Measurements from ENCODE around the gene GPR75.
"Not testable (repeated sequence)": the region's sequence is repeated elsewhere in the genome, so short reads cannot be mapped to it uniquely, and the experiment has no call there.

Gene GPR75

GRCh38 chr2:53848062-53848461 lies 11.7 kb downstream of the GPR75 start:
- no CpG with 5 or more reads among the region's 2 CpGs for WGBS (ENCODE audit: extremely low coverage, insufficient coverage, insufficient read length)
- H3K9me3 ChIP-seq (ENCODE audit: insufficient read depth, low read depth, low read length): no peaks in the 10 kb centered on the region

GRCh38 chr2:53843595-53843994 lies 16.2 kb downstream of the GPR75 start:
- no peak overlapping the region for H2BK5ac ChIP-seq (ENCODE audit: low read depth, low read length, poor library complexity)
- no peak overlapping the region for H3K14ac ChIP-seq (ENCODE audit: low read length)
- no peak overlapping the region for H4K91ac ChIP-seq (ENCODE audit: low read depth, low read length)
- no peak overlapping the region for H2BK120ac ChIP-seq (ENCODE audit: insufficient read depth, low read length, poor library complexity)
- H3K27ac ChIP-seq (ENCODE audit: low read depth, low read length): no peak overlapping the region
- no peaks in the 10 kb centered on the region for H3K79me1 ChIP-seq (ENCODE audit: low read length)
- peaks cover 0 to 3% of the 10 kb centered on the region in 2 experiments for H3K36me3 ChIP-seq (ENCODE audit: control insufficient read depth in 1 of 2, insufficient read depth in 2 of 2, low read length in 2 of 2)
- H4K12ac ChIP-seq (ENCODE audit: low read depth, low read length): no peak overlapping the region
- no peaks in the 10 kb centered on the region for H3K4me1 ChIP-seq (ENCODE audit: control insufficient read depth in 1 of 2, insufficient read depth in 2 of 2, low read length in 2 of 2)
- H3K4me2 ChIP-seq (ENCODE audit: low read length): no peak overlapping the region
- no peak overlapping the region for H3K9ac ChIP-seq (ENCODE audit: low read length)
- no peak overlapping the region for H4K8ac ChIP-seq (ENCODE audit: low read depth, low read length)
- no peak for DNase-seq
- no CpG with 5 or more reads among the region's 2 CpGs for WGBS (ENCODE audit: extremely low coverage, insufficient coverage, insufficient read length)
- H3K9me3 ChIP-seq (ENCODE audit: insufficient read depth, low read depth, low read length): no peaks in the 10 kb centered on the region
- no peaks in the 10 kb centered on the region for H3K79me2 ChIP-seq (ENCODE audit: control insufficient read depth, insufficient read depth, low read length, poor library complexity)
- no peaks in the 10 kb centered on the region for H3K27me3 ChIP-seq (ENCODE audit: insufficient read depth, low read length)
- H3K23ac ChIP-seq (ENCODE audit: low read length): no peak overlapping the region
- no peak overlapping the region for H2BK12ac ChIP-seq (ENCODE audit: low read length)
- H3K4ac ChIP-seq (ENCODE audit: low read depth, low read length): no peak overlapping the region
- no peak overlapping the region for H3K4me3 ChIP-seq (ENCODE audit: low read depth, low read length)
- no peak overlapping the region for H2AFZ ChIP-seq (ENCODE audit: insufficient read depth, low read length, poor library complexity)
- no peak overlapping the region for H2AK5ac ChIP-seq (ENCODE audit: low read length)
- H3K18ac ChIP-seq (ENCODE audit: low read length): no peak overlapping the region

More at GRCh38 chr2:53848062-53848461, 11.7 kb downstream of the GPR75 start:
- no peak overlapping the region for H3K9ac ChIP-seq (ENCODE audit: low read length)
- H3K23ac ChIP-seq (ENCODE audit: low read length): no peak overlapping the region
- H4K91ac ChIP-seq (ENCODE audit: low read depth, low read length): no peak overlapping the region
- H3K36me3 ChIP-seq (ENCODE audit: control insufficient read depth in 1 of 2, insufficient read depth in 2 of 2, low read length in 2 of 2): peaks cover under 1 to 6% of the 10 kb centered on the region in 2 experiments
- no peak overlapping the region for H3K14ac ChIP-seq (ENCODE audit: low read length)
- H3K4me1 ChIP-seq (ENCODE audit: control insufficient read depth in 1 of 2, insufficient read depth in 2 of 2, low read length in 2 of 2): no peaks in the 10 kb centered on the region
- DNase-seq: peak; percentile 36 to 52
- H3K4ac ChIP-seq (ENCODE audit: low read depth, low read length): no peak overlapping the region
- peak overlapping the region; percentile 39 for H3K27ac ChIP-seq (ENCODE audit: low read depth, low read length)
- H2BK12ac ChIP-seq (ENCODE audit: low read length): no peak overlapping the region
- no peak overlapping the region for H4K12ac ChIP-seq (ENCODE audit: low read depth, low read length)
- no peaks in the 10 kb centered on the region for H3K79me2 ChIP-seq (ENCODE audit: control insufficient read depth, insufficient read depth, low read length, poor library complexity)
- H3K18ac ChIP-seq (ENCODE audit: low read length): no peak overlapping the region
- no peak overlapping the region for H4K8ac ChIP-seq (ENCODE audit: low read depth, low read length)
- no peak overlapping the region for H2AFZ ChIP-seq (ENCODE audit: insufficient read depth, low read length, poor library complexity)
- H2BK5ac ChIP-seq (ENCODE audit: low read depth, low read length, poor library complexity): no peak overlapping the region
- no peaks in the 10 kb centered on the region for H3K79me1 ChIP-seq (ENCODE audit: low read length)
- H3K4me3 ChIP-seq (ENCODE audit: low read depth, low read length): no peak overlapping the region
- H2AK5ac ChIP-seq (ENCODE audit: low read length): no peak overlapping the region
- H3K4me2 ChIP-seq (ENCODE audit: low read length): no peak overlapping the region
- no peak overlapping the region for H2BK120ac ChIP-seq (ENCODE audit: insufficient read depth, low read length, poor library complexity)
- H3K27me3 ChIP-seq (ENCODE audit: insufficient read depth, low read length): no peaks in the 10 kb centered on the region

- Histone ChIP-seq H3K27me3 (ENCODE audit: insufficient read depth, low read length) (no peaks in the 10 kb centered on the region), H3K4me3 (ENCODE audit: low read depth, low read length) (no peak overlapping the region), H4K8ac (ENCODE audit: low read depth, low read length) (no peak overlapping the region), H3K14ac (ENCODE audit: low read length) (no peak overlapping the region), H3K4me1 (ENCODE audit: control insufficient read depth in 1 of 2, insufficient read depth in 2 of 2, low read length in 2 of 2) (no peaks in the 10 kb centered on the region), H3K23ac (ENCODE audit: low read length) (no peak overlapping the region), H3K9ac (ENCODE audit: low read length) (no peak overlapping the region), H3K36me3 (ENCODE audit: control insufficient read depth in 1 of 2, insufficient read depth in 2 of 2, low read length in 2 of 2) (peaks cover 0 to 3% of the 10 kb centered on the region in 2 experiments), H3K79me2 (ENCODE audit: control insufficient read depth, insufficient read depth, low read length, poor library complexity) (no peaks in the 10 kb centered on the region), H4K12ac (ENCODE audit: low read depth, low read length) (no peak overlapping the region), H2BK12ac (ENCODE audit: low read length) (no peak overlapping the region), H3K27ac (ENCODE audit: low read depth, low read length) (no peak overlapping the region), H3K18ac (ENCODE audit: low read length) (no peak overlapping the region), H3K4ac (ENCODE audit: low read depth, low read length) (no peak overlapping the region), H3K79me1 (ENCODE audit: low read length) (no peaks in the 10 kb centered on the region), H3K4me2 (ENCODE audit: low read length) (no peak overlapping the region), H2AK5ac (ENCODE audit: low read length) (no peak overlapping the region), H2BK5ac (ENCODE audit: low read depth, low read length, poor library complexity) (no peak overlapping the region), H4K91ac (ENCODE audit: low read depth, low read length) (no peak overlapping the region), H3K9me3 (ENCODE audit: insufficient read depth, low read depth, low read length) (no peaks in the 10 kb centered on the region), H2BK120ac (ENCODE audit: insufficient read depth, low read length, poor library complexity) (no peak overlapping the region), H2AFZ (ENCODE audit: insufficient read depth, low read length, poor library complexity) (no peak overlapping the region)
- no CpG with 5 or more reads among the region's 3 CpGs for WGBS (ENCODE audit: extremely low coverage, insufficient coverage, insufficient read length)
- DNase-seq: no peak
These were observed 16.9 kb downstream of the GPR75 start for GRCh38 chr2:53842891-53843290.

GRCh38 chr2:53841651-53842050 lies 18.1 kb downstream of the GPR75 start:
- H3K36me3 ChIP-seq (ENCODE audit: control insufficient read depth in 1 of 2, insufficient read depth in 2 of 2, low read length in 2 of 2); H3K79me1 ChIP-seq (ENCODE audit: low read length); H4K12ac ChIP-seq (ENCODE audit: low read depth, low read length); H3K4me2 ChIP-seq (ENCODE audit: low read length); H2AFZ ChIP-seq (ENCODE audit: insufficient read depth, low read length, poor library complexity); H3K9ac ChIP-seq (ENCODE audit: low read length); H3K4me3 ChIP-seq (ENCODE audit: low read depth, low read length); H3K27me3 ChIP-seq (ENCODE audit: insufficient read depth, low read length); H3K23ac ChIP-seq (ENCODE audit: low read length); H4K8ac ChIP-seq (ENCODE audit: low read depth, low read length); H3K4me1 ChIP-seq (ENCODE audit: control insufficient read depth in 1 of 2, insufficient read depth in 2 of 2, low read length in 2 of 2); H3K18ac ChIP-seq (ENCODE audit: low read length); H3K4ac ChIP-seq (ENCODE audit: low read depth, low read length); H2BK12ac ChIP-seq (ENCODE audit: low read length); H3K79me2 ChIP-seq (ENCODE audit: control insufficient read depth, insufficient read depth, low read length, poor library complexity); H4K91ac ChIP-seq (ENCODE audit: low read depth, low read length); H3K27ac ChIP-seq (ENCODE audit: low read depth, low read length); H2BK120ac ChIP-seq (ENCODE audit: insufficient read depth, low read length, poor library complexity); H2AK5ac ChIP-seq (ENCODE audit: low read length); H3K14ac ChIP-seq (ENCODE audit: low read length); H3K9me3 ChIP-seq (ENCODE audit: insufficient read depth, low read depth, low read length); H2BK5ac ChIP-seq (ENCODE audit: low read depth, low read length, poor library complexity): not testable (repeated sequence)
- DNase-seq: peak; percentile 78 to 90
- WGBS (ENCODE audit: extremely low coverage, insufficient coverage, insufficient read length): no CpG with 5 or more reads among the region's 7 CpGs

Measured in trophoblast cell (in vitro differentiated cells and primary cell).